GM18520 (cell line): ENCODE results near the gene TFPI2.
"Not testable (repeated sequence)": the region's sequence is repeated elsewhere in the genome, so short reads cannot be mapped to it uniquely, and the experiment has no call there.

Source experiments
- ATAC-seq: cut with Tn5 transposase; IDR thresholded peaks from one replicate; pipeline ENCODE4 v1.9.1; 2021; ENCODE audit not compliant: unreplicated experiment

TFPI2 gene

GRCh38 chr7:93890464-93891068 is at the start of gene TFPI2:
Gene TFPI2 (minus strand): TSS chr7:93890753. CDS start chr7:93890678, 75 bp downstream.
- ATAC-seq, result no peak

GRCh38 chr7:93938293-93938692 is 47.7 kb upstream of the TFPI2 start:
- no peak for ATAC-seq

GRCh38 chr7:93937818-93938217 is 47.3 kb upstream of the TFPI2 start:
- ATAC-seq, result no peak

GRCh38 chr7:93935102-93935501 is 44.5 kb upstream of the TFPI2 start:
- no peak for ATAC-seq

GRCh38 chr7:93933156-93933555 is 42.6 kb upstream of the TFPI2 start:
- ATAC-seq, result no peak

GRCh38 chr7:93931655-93932054 is 41.1 kb upstream of the TFPI2 start:
- ATAC-seq, result no peak

- ATAC-seq, result no peak
Measured at GRCh38 chr7:93927585-93927984, 37.0 kb upstream of the TFPI2 start.

GRCh38 chr7:93926800-93927199 is 36.2 kb upstream of the TFPI2 start:
- ATAC-seq, result no peak

GRCh38 chr7:93923942-93924341 is 33.4 kb upstream of the TFPI2 start:
- no peak for ATAC-seq

GRCh38 chr7:93923296-93923695 is 32.7 kb upstream of the TFPI2 start:
- ATAC-seq, result no peak

GRCh38 chr7:93921607-93922566 is 31.3 kb upstream of the TFPI2 start, which contains the start of gene GNG11:
Gene GNG11 (plus strand): TSS chr7:93921735. CDS start chr7:93922138, 403 bp downstream.
- ATAC-seq, result peak; percentile 90

GRCh38 chr7:93921186-93921585 is 30.6 kb upstream of the TFPI2 start:
- no peak for ATAC-seq

GRCh38 chr7:93920496-93921182 is 30.1 kb upstream of the TFPI2 start:
- ATAC-seq, result no peak

GRCh38 chr7:93916315-93916714 is 25.8 kb upstream of the TFPI2 start:
- not testable (repeated sequence) for ATAC-seq

GRCh38 chr7:93915888-93916287 is 25.3 kb upstream of the TFPI2 start:
- peak; percentile 76 for ATAC-seq

- ATAC-seq, result not testable (repeated sequence)
Measured at GRCh38 chr7:93915206-93915842, 24.8 kb upstream of the TFPI2 start.

GRCh38 chr7:93914581-93915066 is 24.1 kb upstream of the TFPI2 start:
- no peak for ATAC-seq

GRCh38 chr7:93913197-93913596 is 22.6 kb upstream of the TFPI2 start:
- no peak for ATAC-seq

GRCh38 chr7:93911661-93912060 is 21.1 kb upstream of the TFPI2 start:
- peak; percentile 37 for ATAC-seq

- ATAC-seq, result not testable (repeated sequence)
Measured at GRCh38 chr7:93911242-93911641, 20.7 kb upstream of the TFPI2 start.
